Muscle of back (tissue), 11 donors: Measurements from ENCODE around the gene ADSS1. TPM values are rescaled to one million over a fixed set of nuclear protein-coding genes. Genes with fewer than 3 reads are reported as not detected.

ENCODE experiments used
- DNase-seq, 3 donors: peaks; one replicate each; pipeline versions ENCODE4 v3.0.0 to v3.0.0-alpha.2; 2013
- polyA plus RNA-seq, 10 donors: library from polyadenylated mRNA; unstranded; fragments of 120-200 nt; gene quantifications; one replicate each; pipeline ENCODE4 v1.2.1, GENCODE V29; 2013; ENCODE audit not compliant: insufficient read length in 10 of 10

The ADSS1 gene
- polyA plus RNA-seq, 10 donors, result 29.1 to 87.2 (median 57.4) TPM

- no peak for DNase-seq
These were observed 69.1 kb downstream of the ADSS1 start for GRCh38 chr14:104792945-104793702.

- no peak for DNase-seq
These were observed 69.6 kb downstream of the ADSS1 start for GRCh38 chr14:104793703-104793959.

GRCh38 chr14:104794099-104794498 is 70.1 kb downstream of the ADSS1 start:
- peak in 2 of 3 donors; percentile 42 to 72 for DNase-seq

- peak in 1 of 3 donors; percentile 65 for DNase-seq
These were observed 70.6 kb downstream of the ADSS1 start for GRCh38 chr14:104794631-104794992.

- DNase-seq, result no peak
These were observed 71.2 kb downstream of the ADSS1 start, which contains the start of gene AKT1 for GRCh38 chr14:104794993-104795780. Gene AKT1 (minus strand): TSS chr14:104795748. CDS start chr14:104792643, 3,105 bp downstream.

- DNase-seq, result peak; percentile 45 to 66 (median 60)
These were observed 72.0 kb downstream of the ADSS1 start for GRCh38 chr14:104795781-104796686.

- no peak for DNase-seq
These were observed 72.7 kb downstream of the ADSS1 start for GRCh38 chr14:104796687-104797081.

Other genes with a start within 250 kb of the ADSS1 start
- gene C14orf180, start 144.5 kb upstream of the ADSS1 start, polyA plus RNA-seq, result 1 to 10 TPM; 3.9 to 8.7 (median 5.9) TPM
- gene TMEM179, start 119.5 kb upstream of the ADSS1 start, polyA plus RNA-seq, result 1 to 10 TPM in 2 of 10 donors, under 1 TPM in 8; 0.39 to 1.7 (median 0.68) TPM
- gene INF2, start 34.6 kb upstream of the ADSS1 start, polyA plus RNA-seq, result 10 to 100 TPM; 31.6 to 57.0 (median 43.3) TPM
- gene SIVA1, start 28.9 kb downstream of the ADSS1 start, polyA plus RNA-seq, result 10 to 100 TPM; 48.4 to 90.0 (median 70.7) TPM
- 100 to 1,000 TPM; 136 to 198 (median 172) TPM for gene AKT1, start 71.5 kb downstream of the ADSS1 start, polyA plus RNA-seq
- 1 to 10 TPM; 4.0 to 7.4 (median 6.2) TPM for gene ZBTB42, start 76.9 kb downstream of the ADSS1 start, polyA plus RNA-seq
- gene CEP170B, start 141.0 kb downstream of the ADSS1 start, polyA plus RNA-seq, result 1 to 10 TPM; 1.1 to 5.4 (median 2.5) TPM
- gene PLD4, start 200.7 kb downstream of the ADSS1 start, polyA plus RNA-seq, result 1 to 10 TPM; 3.6 to 8.7 (median 4.8) TPM